C4-2B (cell line): Measurements from ENCODE around the gene ACBD6.

ENCODE experiments used
- CTCF ChIP-seq: fragments of 450-650 bp; conservative IDR thresholded peaks from 2 replicates; pipeline ENCODE4 v1.5.1; 2017; ENCODE audit warnings: mild to moderate bottlenecking
- ZFX ChIP-seq: fragments of 450-650 bp; IDR thresholded peaks from 2 replicates; pipeline ENCODE4 v1.6.1; 2017

- TF ChIP-seq CTCF (no peak), ZFX (no peak)
Measured at GRCh38 chr1:180468311-180468710, 34.1 kb downstream of the ACBD6 start.
